Measurements from ENCODE around the gene PIGH.

PIGH gene

GRCh38 chr14:67586369-67586768 is 13.7 kb downstream of the PIGH start:
- Mint-ChIP-seq H3K27me3 (ENCODE audit: low read depth) (no peaks in the 10 kb centered on the region), H3K4me1 (no peaks in the 10 kb centered on the region), H3K4me3 (no peak overlapping the region), H3K36me3 (ENCODE audit: low read depth) (peaks cover 26% of the 10 kb centered on the region), H3K9me3 (no peaks in the 10 kb centered on the region), H3K27ac (no peak overlapping the region)
- no peak for TF ChIP-seq CTCF (IDR thresholded peaks at IDR 0.05; ENCODE audit: unreplicated experiment in 3 of 3)

- H3K4me1 Mint-ChIP-seq, result no peaks in the 10 kb centered on the region
These were observed 15.1 kb downstream of the PIGH start for GRCh38 chr14:67584978-67585377.

DNA sequence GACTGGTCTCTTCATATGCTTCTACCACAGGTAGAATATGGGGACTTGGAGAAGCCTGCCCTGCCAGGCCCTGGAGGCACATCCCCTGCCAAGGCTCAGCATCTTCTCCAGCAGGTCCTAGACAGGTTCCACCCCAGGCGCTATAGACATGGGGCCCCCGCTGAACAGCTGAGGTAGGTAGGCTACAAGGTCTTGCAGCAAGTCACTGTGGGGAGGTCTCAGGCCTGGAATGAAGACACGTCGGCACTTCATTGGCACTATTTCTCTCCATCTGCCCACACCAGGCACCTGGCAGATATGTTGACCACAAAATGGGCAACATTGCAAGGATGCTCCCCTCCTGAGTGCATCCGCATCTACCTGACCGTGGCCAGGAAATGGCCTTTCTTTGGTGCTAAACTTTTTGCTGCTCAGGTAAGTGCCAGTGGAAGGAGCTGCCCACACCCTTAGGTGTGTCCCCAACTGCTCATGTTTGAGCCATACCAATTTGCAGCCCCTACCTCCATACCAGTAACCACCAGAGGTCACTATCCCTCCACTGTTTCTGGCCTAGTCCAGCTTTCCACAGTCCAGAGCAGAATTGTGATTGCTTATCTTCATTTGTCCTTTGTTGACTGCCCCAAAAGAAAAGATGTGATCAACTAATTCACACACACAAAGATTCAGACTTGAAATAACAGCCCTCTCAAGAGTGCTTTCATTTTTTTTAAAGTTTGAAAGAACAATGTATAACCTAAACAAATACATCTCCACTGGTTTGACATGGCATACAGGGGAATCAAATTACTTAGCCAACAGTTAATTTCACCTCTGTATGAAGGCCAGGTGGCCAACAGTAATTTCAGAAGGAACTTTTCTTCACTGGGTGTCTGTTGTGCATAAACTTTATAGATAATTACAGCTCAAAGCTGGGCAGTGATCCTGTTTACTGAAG is 16.1 kb downstream of the PIGH start:
- H3K9me3 Mint-ChIP-seq, result no peaks in the 10 kb centered on the region
- no peak overlapping the region for H3K27ac Mint-ChIP-seq
- no peak overlapping the region for H3K4me3 Mint-ChIP-seq
- no peaks in the 10 kb centered on the region for H3K4me1 Mint-ChIP-seq
- peak; percentile 73 to 76 (median 76) for TF ChIP-seq CTCF (IDR thresholded peaks at IDR 0.05; ENCODE audit: unreplicated experiment in 3 of 3)
- peaks cover 21% of the 10 kb centered on the region for H3K36me3 Mint-ChIP-seq (ENCODE audit: low read depth)
- H3K27me3 Mint-ChIP-seq (ENCODE audit: low read depth), result peaks cover 3% of the 10 kb centered on the region

More at GRCh38 chr14:67584978-67585377, 15.1 kb downstream of the PIGH start:
- no peak for TF ChIP-seq CTCF (IDR thresholded peaks at IDR 0.05; ENCODE audit: unreplicated experiment in 3 of 3)
- Mint-ChIP-seq H3K27ac (no peak overlapping the region), H3K9me3 (no peaks in the 10 kb centered on the region), H3K4me3 (no peak overlapping the region), H3K27me3 (ENCODE audit: low read depth) (no peaks in the 10 kb centered on the region), H3K36me3 (ENCODE audit: low read depth) (peaks cover 21% of the 10 kb centered on the region)

DNA sequence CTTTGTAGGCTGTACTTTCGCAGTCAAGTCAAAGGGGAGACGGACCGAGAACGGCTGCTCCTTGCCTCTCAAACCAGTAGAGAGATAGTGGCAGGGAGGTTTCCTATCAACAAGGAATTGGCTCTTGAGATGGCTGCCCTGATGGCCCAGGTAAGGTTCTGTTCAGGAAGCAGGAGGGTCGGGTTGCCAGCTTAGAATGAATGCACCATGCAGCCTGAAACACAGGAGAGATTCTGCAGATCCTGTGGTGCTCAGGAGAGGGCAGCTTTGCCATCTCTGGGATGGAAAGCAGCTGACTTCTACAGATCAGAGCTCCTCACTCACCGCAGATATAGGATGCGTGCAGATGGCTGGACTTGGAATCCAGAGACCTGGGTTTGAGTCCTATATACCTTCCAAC is 18.0 kb downstream of the PIGH start:
- H3K27me3 Mint-ChIP-seq (ENCODE audit: low read depth), result peaks cover 3% of the 10 kb centered on the region
- no peak overlapping the region for H3K27ac Mint-ChIP-seq
- peaks cover 12% of the 10 kb centered on the region for H3K36me3 Mint-ChIP-seq (ENCODE audit: low read depth)
- H3K4me1 Mint-ChIP-seq, result no peaks in the 10 kb centered on the region
- TF ChIP-seq CTCF (IDR thresholded peaks at IDR 0.05; ENCODE audit: unreplicated experiment in 3 of 3), result no peak
- no peak overlapping the region for H3K4me3 Mint-ChIP-seq
- no peaks in the 10 kb centered on the region for H3K9me3 Mint-ChIP-seq

- Mint-ChIP-seq H3K4me3 (no peak overlapping the region), H3K36me3 (ENCODE audit: low read depth) (peaks cover 11% of the 10 kb centered on the region), H3K4me1 (no peaks in the 10 kb centered on the region), H3K27me3 (ENCODE audit: low read depth) (peaks cover 3% of the 10 kb centered on the region), H3K27ac (no peak overlapping the region), H3K9me3 (no peaks in the 10 kb centered on the region)
- no peak for TF ChIP-seq CTCF (IDR thresholded peaks at IDR 0.05; ENCODE audit: unreplicated experiment in 3 of 3)
These were observed 18.4 kb downstream of the PIGH start for GRCh38 chr14:67581643-67582042.

Data from nephron (organoid).